Embryonic facial prominence (tissue), 1 donor: ENCODE measurements around the gene KRTAP17-1.
"Not testable (repeated sequence)": the region's sequence is repeated elsewhere in the genome, so short reads cannot be mapped to it uniquely, and the experiment has no call there.

Source experiments
- DNase-seq: peaks from one replicate; pipeline ENCODE4 v3.0.0-alpha.2; 2016; ENCODE audit errors: extremely low spot score

The KRTAP17-1 gene

DNA sequence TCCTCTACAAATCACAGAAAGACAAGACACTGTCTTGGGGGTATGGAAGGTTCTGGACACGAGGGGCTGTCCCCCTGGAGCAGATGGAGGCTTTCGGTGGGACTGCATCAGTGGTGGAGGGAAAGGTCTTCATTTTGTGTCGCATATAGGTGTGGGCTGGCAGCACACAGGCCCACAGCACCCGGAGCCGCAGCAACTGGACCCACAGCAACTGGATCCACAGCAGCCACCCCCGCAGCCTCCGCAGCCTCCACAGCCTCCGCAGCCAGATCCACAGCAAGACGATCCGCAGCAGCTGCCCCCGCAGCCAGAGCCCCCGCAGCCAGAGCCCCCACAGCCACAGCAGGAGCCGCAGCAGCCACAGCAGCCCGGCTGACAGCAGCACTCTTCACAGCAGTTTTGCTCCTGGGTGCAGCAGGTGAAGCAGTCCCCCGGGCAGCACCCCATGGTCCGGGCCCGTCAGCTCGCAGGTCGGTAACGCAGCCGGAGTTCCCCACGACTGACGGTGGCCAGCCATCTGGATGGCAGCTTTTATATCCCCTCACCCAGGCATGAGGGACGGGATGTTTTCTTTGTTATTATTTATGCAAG, at the start of gene KRTAP17-1:
KRTAP17-1 (minus strand) TSS at position 507 of the 591 bp plus-strand sequence; CDS start at position 447, 60 bp downstream.
- DNase-seq = no peak

DNA sequence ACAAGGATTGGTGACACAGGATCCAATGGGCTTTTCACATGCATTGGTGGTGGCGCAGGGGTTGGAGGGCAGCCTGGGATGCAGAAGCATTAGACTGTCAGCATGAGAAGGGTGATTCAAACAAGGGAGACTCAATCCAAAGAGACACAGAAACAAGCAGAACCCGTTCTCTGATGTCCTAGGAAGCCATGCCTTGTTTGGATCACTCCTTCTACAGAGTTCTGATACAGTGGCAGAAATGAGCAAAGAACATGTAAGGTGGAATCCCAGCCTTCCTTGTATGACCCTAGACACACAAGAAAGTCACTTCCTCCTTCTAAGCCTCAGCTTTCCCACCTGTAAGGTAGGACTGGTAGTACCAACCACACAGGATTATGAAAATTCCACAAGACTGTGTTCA, 48.4 kb upstream of the KRTAP17-1 start:
- DNase-seq = no peak

- no peak for DNase-seq
Observed at GRCh38 chr17:41360296-41360995, 44.9 kb upstream of the KRTAP17-1 start.

GRCh38 chr17:41354536-41354935, 39.0 kb upstream of the KRTAP17-1 start:
- no peak for DNase-seq

DNA sequence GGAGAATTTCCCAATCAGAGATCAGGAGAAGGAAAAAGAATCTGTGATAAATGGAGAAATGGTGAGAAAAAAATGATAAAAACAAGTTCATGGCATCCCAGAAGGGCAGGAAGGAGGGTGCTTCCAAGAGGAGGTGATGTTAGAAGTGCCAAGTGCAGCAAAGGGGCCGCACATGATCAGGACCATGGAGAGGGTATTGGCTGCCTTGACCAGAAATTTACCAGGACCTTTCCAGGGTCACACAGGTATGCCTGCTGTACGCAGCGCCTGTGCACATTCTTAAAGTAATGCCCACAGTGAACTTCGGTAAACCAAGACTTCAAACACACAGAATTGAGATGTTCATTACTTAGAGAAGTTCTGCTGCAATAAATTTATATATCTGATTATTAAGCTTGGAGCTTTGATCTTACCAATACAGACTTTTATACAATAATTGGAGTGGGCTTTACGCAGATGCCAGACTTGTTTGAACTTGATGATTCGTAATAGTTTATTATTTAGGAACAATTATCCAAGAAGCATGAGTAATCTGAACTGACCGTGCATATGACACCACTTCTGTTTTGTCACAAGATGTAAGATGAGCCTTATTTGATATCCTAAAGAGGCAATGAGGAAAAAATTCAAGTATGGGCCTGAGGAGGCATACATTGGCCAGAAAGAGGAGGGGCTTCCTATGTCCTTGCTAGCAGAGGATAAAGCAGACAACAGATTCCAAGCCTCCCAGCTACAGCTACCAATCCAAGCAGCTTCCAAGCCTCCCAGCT, 37.3 kb upstream of the KRTAP17-1 start:
- no peak for DNase-seq

DNA sequence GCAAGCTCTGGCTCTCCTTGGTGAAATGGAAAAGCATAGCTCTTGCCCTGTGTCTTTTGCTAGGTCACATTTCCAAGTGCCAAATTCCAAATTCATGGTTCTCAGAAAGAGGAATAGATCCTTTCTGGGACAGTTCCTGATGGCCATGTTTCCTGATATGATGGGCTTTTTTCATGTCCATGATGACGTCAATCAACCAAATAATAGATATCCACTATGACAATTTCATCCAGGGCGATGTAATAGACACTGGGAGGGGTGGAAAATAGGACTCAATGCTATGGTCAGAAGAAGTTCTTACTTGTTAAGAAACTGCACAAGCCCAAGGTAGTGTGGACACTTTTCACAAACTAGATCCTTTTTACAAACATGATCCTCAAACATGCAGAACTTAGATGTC, 35.7 kb upstream of the KRTAP17-1 start:
- no peak for DNase-seq

DNA sequence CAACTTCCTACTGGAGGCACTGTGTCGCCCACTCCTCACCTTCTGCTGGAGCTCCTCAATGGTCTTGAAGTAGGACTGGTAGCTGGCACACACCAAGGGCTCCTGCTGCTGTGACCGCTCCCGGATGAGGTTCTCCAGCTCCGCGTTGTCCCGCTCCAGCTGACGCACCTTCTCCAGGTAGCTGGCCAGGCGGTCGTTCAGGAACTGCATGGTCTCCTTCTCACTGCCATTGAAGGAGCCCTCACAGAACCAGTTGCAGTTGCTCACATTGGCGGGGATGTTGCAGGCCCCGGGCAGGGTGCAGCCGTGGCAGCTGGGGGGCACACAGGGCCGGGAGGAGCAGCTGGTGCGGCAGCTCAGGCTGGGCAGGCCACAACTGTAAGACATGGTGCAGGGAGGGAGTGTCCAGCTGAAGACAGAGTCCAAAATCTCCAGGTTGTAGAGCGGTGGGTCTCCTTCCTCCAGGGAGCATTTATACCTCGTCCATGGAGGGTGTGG, 34.9 kb upstream of the KRTAP17-1 start, which contains the start of gene KRT33A:
KRT33A (minus strand) TSS at position 448 of the 498 bp plus-strand sequence; CDS start at position 387, 61 bp downstream.
- DNase-seq = not testable (repeated sequence)

DNA sequence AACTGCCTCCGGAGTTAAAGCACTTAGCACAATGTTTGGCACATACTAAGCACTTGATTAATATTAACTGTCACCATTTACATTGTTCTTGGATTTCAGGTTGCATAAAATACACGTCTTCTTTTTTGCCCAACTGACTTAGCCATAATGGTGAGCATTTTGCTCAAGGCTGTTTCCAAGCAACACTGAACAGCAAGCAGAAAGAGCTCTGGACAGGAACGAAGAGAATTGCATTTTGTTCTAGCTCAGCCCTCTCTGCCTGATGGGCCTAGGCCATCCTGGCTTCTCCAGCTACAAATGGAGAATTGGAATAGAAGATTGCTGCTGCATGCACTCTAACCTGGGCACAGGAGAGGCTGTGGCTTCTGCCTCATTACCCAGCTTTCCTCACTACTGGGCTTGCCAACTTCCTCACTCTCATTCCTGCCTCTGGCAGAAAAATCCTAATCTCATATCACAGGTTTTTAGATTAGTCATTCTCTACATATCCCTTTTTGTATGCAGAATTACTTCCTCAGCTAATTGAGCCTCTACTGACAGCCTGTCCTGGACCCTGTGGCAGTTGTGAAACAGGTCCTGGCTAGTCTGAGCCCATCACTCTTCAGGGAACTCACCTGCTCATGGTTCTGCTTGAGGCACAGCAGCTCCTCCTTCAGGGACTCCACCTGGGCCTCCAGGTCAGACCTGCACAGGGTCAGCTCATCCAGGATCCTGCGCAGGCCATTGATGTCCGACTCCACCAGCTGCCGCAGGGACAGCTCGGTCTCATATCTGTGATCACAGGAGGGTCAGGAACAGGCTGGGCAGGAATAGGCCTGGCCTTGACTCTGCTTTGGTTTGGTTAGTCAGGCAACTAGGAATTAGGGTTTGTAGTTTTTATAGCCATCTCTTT, 32.6 kb upstream of the KRTAP17-1 start:
- DNase-seq = no peak

GRCh38 chr17:41346421-41346820, 30.9 kb upstream of the KRTAP17-1 start:
- not testable (repeated sequence) for DNase-seq

- no peak for DNase-seq
Observed at GRCh38 chr17:41345992-41346391, 30.5 kb upstream of the KRTAP17-1 start.

DNA sequence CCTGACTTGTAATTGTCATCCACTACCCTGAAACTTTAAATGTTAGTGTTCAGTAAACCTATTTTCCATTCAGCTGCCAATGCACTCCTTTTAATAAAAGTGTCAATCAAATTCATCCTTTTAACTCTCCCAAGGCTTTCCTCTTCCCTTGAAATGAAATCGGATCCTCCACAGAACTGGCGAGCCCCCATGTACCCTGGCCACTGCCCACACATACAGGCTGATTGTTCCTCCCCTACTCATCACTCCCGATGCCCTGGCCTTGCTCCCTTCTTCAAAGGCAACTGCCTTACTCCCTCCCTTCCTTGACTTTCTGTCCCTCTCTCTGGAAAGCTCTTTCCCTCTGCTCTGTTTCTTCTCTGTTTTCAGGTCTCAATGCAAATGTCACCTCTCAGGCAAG, 27.5 kb upstream of the KRTAP17-1 start:
- DNase-seq = no peak

DNA sequence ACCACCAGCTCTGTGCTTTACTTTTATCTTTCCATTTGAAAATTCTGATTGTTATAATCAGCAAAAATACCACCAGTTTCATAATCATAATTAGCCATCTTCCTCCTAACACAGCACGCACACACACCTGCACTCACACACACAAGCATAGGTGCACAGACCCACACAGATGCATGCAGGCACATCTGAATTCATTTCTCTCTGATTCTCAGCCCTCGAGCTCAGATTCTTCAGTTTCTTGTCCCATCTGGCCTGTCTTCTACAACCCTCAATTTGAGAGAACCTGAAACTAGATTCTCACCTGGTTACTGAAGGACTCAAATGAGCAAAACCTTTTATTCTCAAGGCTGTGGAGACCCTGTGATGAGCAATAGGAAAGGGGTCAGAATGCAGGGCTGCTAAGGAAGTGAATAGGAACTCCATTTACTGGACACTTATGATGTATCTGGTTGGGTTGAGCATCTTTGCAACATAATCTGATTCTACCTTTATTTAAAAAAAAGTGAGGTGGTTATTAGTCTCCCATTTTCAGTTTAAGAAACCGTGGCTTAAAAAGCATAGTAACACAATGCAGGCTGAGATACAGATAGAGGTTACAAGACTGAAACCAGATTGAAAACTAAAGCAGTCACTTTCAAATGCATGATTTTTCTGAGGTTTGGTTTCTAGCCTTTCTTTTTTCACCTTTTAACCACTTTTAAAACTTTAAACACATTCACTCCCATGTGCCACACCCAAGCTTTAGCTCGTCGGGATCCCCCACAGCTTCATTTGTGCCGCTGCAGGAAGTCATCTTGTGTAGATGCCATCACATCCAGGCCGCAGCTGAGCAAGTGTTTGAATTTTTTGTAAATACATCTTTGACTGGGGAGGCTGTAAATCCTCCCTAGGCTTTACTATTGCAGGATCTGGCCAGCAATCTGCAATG, 25.7 kb upstream of the KRTAP17-1 start:
- no peak for DNase-seq

DNA sequence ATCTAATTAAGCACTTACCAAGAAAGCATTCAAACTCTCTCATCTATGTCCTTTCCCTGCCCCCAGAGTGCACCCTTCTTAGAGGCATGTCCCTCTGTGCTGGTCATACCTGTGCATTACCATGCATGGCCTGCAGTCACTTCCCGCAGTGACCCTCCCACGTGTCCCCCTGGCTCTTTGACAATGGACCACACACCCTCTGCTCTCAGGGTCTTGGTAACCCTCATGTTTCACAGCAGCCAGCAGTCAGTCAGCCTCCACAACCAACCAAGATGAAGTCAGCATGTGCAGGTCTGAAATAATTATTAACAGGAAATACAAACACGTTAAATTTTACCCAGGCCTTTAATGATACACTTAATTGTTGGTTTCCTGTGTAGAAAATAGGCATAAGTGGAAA, 25.0 kb upstream of the KRTAP17-1 start:
- no peak for DNase-seq

GRCh38 chr17:41339571-41340172, 24.2 kb upstream of the KRTAP17-1 start:
- DNase-seq = no peak

- DNase-seq = peak; percentile 34
Observed at GRCh38 chr17:41338961-41339485, 23.5 kb upstream of the KRTAP17-1 start.

GRCh38 chr17:41335747-41336146, 20.2 kb upstream of the KRTAP17-1 start:
- no peak for DNase-seq

- no peak for DNase-seq
Observed at GRCh38 chr17:41334385-41335305, 19.1 kb upstream of the KRTAP17-1 start.

DNA sequence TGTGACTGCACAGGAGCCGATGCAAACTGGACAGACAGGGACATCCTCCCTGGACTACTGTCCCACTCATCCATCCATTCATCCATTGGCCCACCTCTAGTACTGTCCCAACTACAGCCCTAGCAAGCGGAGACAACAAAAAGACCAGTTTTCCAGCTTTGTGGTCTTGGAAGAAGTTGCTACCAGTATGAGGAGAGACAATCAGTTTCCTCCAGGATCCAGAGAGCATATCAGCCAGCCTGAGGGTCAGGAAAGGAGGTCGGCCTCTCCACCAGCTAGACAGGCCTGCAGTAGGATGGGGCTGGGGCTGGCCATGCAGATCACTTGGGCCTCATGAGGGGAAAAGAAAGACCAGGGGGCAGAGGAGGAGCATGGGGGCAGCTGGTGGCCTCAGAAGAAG, 18.3 kb upstream of the KRTAP17-1 start:
- DNase-seq = no peak

- DNase-seq = no peak
Observed at GRCh38 chr17:41333098-41333497, 17.6 kb upstream of the KRTAP17-1 start.
